ENCODE results near the gene ACSM6.

- TF ChIP-seq CTCF (IDR thresholded peaks at IDR 0.05) (no peak), ZFX (IDR thresholded peaks at IDR 0.05; ENCODE audit: borderline replicate concordance) (no peak)
Observed at GRCh38 chr10:95229724-95230627, 35.9 kb downstream of the ACSM6 start.
